SU-DHL-6 (cell line): ENCODE data around the gene SRPRB.

Experiments used
- CTCF ChIP-seq: fragments of 200-600 bp; sonication (generic); IDR thresholded peaks from one replicate; pipeline ENCODE4 v1.5.1; 2017; ENCODE audit warnings: antibody characterized with exemption, mild to moderate bottlenecking, low read length, moderate library complexity; ENCODE audit not compliant: insufficient read depth, poor library complexity, severe bottlenecking
- EZH2phosphoT487 ChIP-seq: fragments of 200-600 bp; sonication (generic), shearing (Covaris generic); conservative IDR thresholded peaks from 2 replicates; pipeline ENCODE4 v1.6.1; 2018; ENCODE audit warnings: mild to moderate bottlenecking, antibody characterized with exemption, low read length, moderate library complexity, mixed read lengths

- TF ChIP-seq CTCF = no peak
- no peak for TF ChIP-seq EZH2phosphoT487
These were observed 47.1 kb upstream of the SRPRB start for GRCh38 chr3:133758568-133758928.
